ENCODE results near the gene AICDA.

AICDA gene

GRCh38 chr12:8612629-8613028 is at the start of gene AICDA:
AICDA (minus strand) TSS chr12:8612859; CDS start chr12:8612767, 92 bp downstream.
- TF ChIP-seq ISL1 (CRISPR knock-in tag; IDR thresholded peaks at IDR 0.05) (no peak), ZFP30 (CRISPR knock-in tag; IDR thresholded peaks at IDR 0.05) (no peak), ZFP3 (CRISPR knock-in tag; IDR thresholded peaks at IDR 0.05) (no peak), BACH2 (CRISPR knock-in tag; IDR thresholded peaks at IDR 0.05; ENCODE audit: borderline replicate concordance) (no peak), ZNF565 (CRISPR knock-in tag; conservative IDR thresholded peaks at IDR 0.05; ENCODE audit: low read depth) (no peak), GLIS3 (CRISPR knock-in tag; IDR thresholded peaks at IDR 0.05) (no peak), PATZ1 (CRISPR knock-in tag; IDR thresholded peaks at IDR 0.05; ENCODE audit: borderline replicate concordance) (no peak), RARB (CRISPR knock-in tag; IDR thresholded peaks at IDR 0.05) (no peak), OSR1 (CRISPR knock-in tag; IDR thresholded peaks at IDR 0.05) (no peak), ARNTL (CRISPR knock-in tag; IDR thresholded peaks at IDR 0.05; ENCODE audit: borderline replicate concordance, low read depth) (no peak), ESRRG (CRISPR knock-in tag; IDR thresholded peaks at IDR 0.05) (no peak)
- no peak for ATAC-seq

GRCh38 chr12:8661751-8662150 is 49.1 kb upstream of the AICDA start:
- TF ChIP-seq TSHZ2 (CRISPR knock-in tag; IDR thresholded peaks at IDR 0.05), result no peak
- no peak for TF ChIP-seq ISL1 (CRISPR knock-in tag; IDR thresholded peaks at IDR 0.05)
- no peak for TF ChIP-seq SNAI2 (CRISPR knock-in tag; IDR thresholded peaks at IDR 0.05)
- TF ChIP-seq ZFP3 (CRISPR knock-in tag; IDR thresholded peaks at IDR 0.05), result no peak
- TF ChIP-seq ZNF70 (CRISPR knock-in tag; IDR thresholded peaks at IDR 0.05), result no peak
- no peak for TF ChIP-seq ESRRG (CRISPR knock-in tag; IDR thresholded peaks at IDR 0.05)
- TF ChIP-seq ZC3H10 (CRISPR knock-in tag; IDR thresholded peaks at IDR 0.05), result no peak
- no peak for TF ChIP-seq OSR1 (CRISPR knock-in tag; IDR thresholded peaks at IDR 0.05)
- TF ChIP-seq ZNF8 (CRISPR knock-in tag; IDR thresholded peaks at IDR 0.05), result no peak
- no peak for TF ChIP-seq PPARA (CRISPR knock-in tag; IDR thresholded peaks at IDR 0.05; ENCODE audit: borderline replicate concordance)
- TF ChIP-seq PATZ1 (CRISPR knock-in tag; IDR thresholded peaks at IDR 0.05; ENCODE audit: borderline replicate concordance), result no peak
- no peak for TF ChIP-seq CSDC2 (CRISPR knock-in tag; IDR thresholded peaks at IDR 0.05)
- no peak for TF ChIP-seq GLIS3 (CRISPR knock-in tag; IDR thresholded peaks at IDR 0.05)
- TF ChIP-seq TOX (CRISPR knock-in tag; IDR thresholded peaks at IDR 0.05; ENCODE audit: borderline replicate concordance), result no peak
- TF ChIP-seq ZNF565 (CRISPR knock-in tag; conservative IDR thresholded peaks at IDR 0.05; ENCODE audit: low read depth), result no peak
- no peak for TF ChIP-seq CSRNP3 (CRISPR knock-in tag; IDR thresholded peaks at IDR 0.05)
- no peak for TF ChIP-seq POU6F1 (CRISPR knock-in tag; IDR thresholded peaks at IDR 0.05; ENCODE audit: borderline replicate concordance, low read depth)
- ATAC-seq, result no peak

GRCh38 chr12:8661016-8661415 is 48.4 kb upstream of the AICDA start:
- ATAC-seq, result no peak
- no peak for TF ChIP-seq CSRNP3 (CRISPR knock-in tag; IDR thresholded peaks at IDR 0.05)
- no peak for TF ChIP-seq OSR1 (CRISPR knock-in tag; IDR thresholded peaks at IDR 0.05)
- no peak for TF ChIP-seq ARNTL (CRISPR knock-in tag; IDR thresholded peaks at IDR 0.05; ENCODE audit: borderline replicate concordance, low read depth)
- TF ChIP-seq ISL1 (CRISPR knock-in tag; IDR thresholded peaks at IDR 0.05), result no peak
- no peak for TF ChIP-seq TOX (CRISPR knock-in tag; IDR thresholded peaks at IDR 0.05; ENCODE audit: borderline replicate concordance)
- TF ChIP-seq ZNF565 (CRISPR knock-in tag; conservative IDR thresholded peaks at IDR 0.05; ENCODE audit: low read depth), result no peak
